Measurements from ENCODE around the gene FNIP2. TPM values are rescaled to one million over a fixed set of nuclear protein-coding genes. Genes with fewer than 3 reads are reported as not detected.

FNIP2 gene
- total and polyA plus RNA-seq, 9 of the 15 experiments (the other 6 are each of a cell fraction or from before 2014, with no cell fraction given), result 1.7 to 15.5 (median 8.3) TPM

GRCh38 chr4:158788516-158788915 is 19.7 kb downstream of the FNIP2 start:
- peaks cover 42% of the 10 kb centered on the region; the same call in 2 of the 3 replicates for H3K79me2 ChIP-seq (ENCODE audit: control insufficient read depth, insufficient read depth, low read length)

DNA sequence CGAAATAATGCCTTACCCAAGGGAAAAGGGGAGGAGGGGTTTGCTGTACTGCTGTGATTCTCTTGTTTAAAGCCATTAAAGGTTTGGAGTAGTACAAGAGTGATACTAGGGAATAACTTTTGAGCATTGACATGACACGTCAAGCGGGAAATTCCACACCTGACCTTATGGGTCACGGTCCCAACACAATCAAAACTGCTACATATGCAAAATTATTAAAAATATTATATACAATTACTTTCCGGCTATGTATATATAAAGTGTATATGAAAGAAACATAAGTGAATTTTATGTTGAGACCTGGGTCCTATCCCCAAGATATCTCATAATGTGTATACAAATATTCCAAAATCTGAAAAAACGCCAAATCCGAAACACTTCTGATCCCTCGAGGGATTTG is 21.0 kb downstream of the FNIP2 start:
- TF ChIP-seq ZNF316 (IDR thresholded peaks at IDR 0.05) (peak; percentile 65), HNRNPL (IDR thresholded peaks at IDR 0.05; ENCODE audit: low read depth, low read length) (no peak), C11orf30 (IDR thresholded peaks at IDR 0.05; ENCODE audit: low read depth) (peak; percentile 31; the same call in 1 of the 2 replicates), FOXP1 (CRISPR knock-in tag; IDR thresholded peaks at IDR 0.05) (no peak), MEIS2 (IDR thresholded peaks at IDR 0.05; ENCODE audit: partially characterized antibody) (no peak)
- TF ChIP-seq, protein P1, sequence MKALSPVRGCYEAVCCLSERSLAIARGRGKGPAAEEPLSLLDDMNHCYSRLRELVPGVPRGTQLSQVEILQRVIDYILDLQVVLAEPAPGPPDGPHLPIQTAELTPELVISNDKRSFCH (CRISPR knock-in tag; IDR thresholded peaks at IDR 0.05), result no peak
- TF ChIP-seq, protein P1 (tag; IDR thresholded peaks at IDR 0.05), result no peak
- no peaks in the 10 kb centered on the region for H3K27me3 ChIP-seq (ENCODE audit: control insufficient read depth in 2 of 2, insufficient read depth in 2 of 2, low read length in 2 of 2)
- FAIRE-seq, result no peak

More at GRCh38 chr4:158788516-158788915, 19.7 kb downstream of the FNIP2 start:
- in situ Hi-C loops (cut with MboI) (no loop called here), intact Hi-C loops (cut with micrococcal nuclease) (loop anchor here (5.0 kb wide), 1 partner anchor 49 kb away; no protein-coding TSS in a partner anchor)
- Histone ChIP-seq H3K27me3 (ENCODE audit: control insufficient read depth in 2 of 2, insufficient read depth in 2 of 2, low read length in 2 of 2) (no peaks in the 10 kb centered on the region), H3K9me1 (ENCODE audit: control insufficient read depth, insufficient read depth, low read length) (no peaks in the 10 kb centered on the region), H3K9ac (ENCODE audit: insufficient read depth in 1 of 2, low read depth in 2 of 2, low read length in 2 of 2) (no peak overlapping the region), H2AFZ (ENCODE audit: low read depth, low read length) (no peak overlapping the region), H3K36me3 (ENCODE audit: control insufficient read depth, insufficient read depth, low read length) (no peaks in the 10 kb centered on the region), H3K4me3 (no peak overlapping the region), H3K27ac (ENCODE audit: extremely low read depth, low read depth, low read length) (no peak overlapping the region), H3K4me1 (replicated peaks in 1 of 2; ENCODE audit: control insufficient read depth in 2 of 2, insufficient read depth in 2 of 2, low read length in 2 of 2) (peaks cover 0 to 40% of the 10 kb centered on the region in 2 experiments; a peak in 3 of 5 replicates), H3K4me2 (ENCODE audit: insufficient read depth, low read length) (no peak overlapping the region), H3K9me3 (replicated peaks; ENCODE audit: control insufficient read depth, insufficient read depth, low read depth, low read length) (no peaks in the 10 kb centered on the region), H4K20me1 (replicated peaks; ENCODE audit: control insufficient read depth, insufficient read depth, low read length) (peaks cover 6% of the 10 kb centered on the region; the same call in 1 of the 2 replicates)
- ChIA-PET CTCF (ENCODE audit: low intra/inter-chr PET ratio) (no interaction called here), POLR2A (interaction anchor here (0.7 to 1.9 kb wide), 3 partner anchors 11 to 37 kb away, joined by 4 to 6 read pairs (median 4); no protein-coding TSS in a partner anchor)
- FAIRE-seq, result peak; percentile 15
- no peak for DNase-seq (ENCODE audit: extremely low read depth in 1 of 4, low spot score in 3 of 4)
- peak; percentile 14 for ATAC-seq
- WGBS (ENCODE audit: insufficient coverage, low coverage, missing lambda C conversion rate), result 67% methylated on average over 1 of the region's 1 CpG
- TF ChIP-seq MAZ (CRISPR knock-in tag; conservative IDR thresholded peaks at IDR 0.05 in 1 of 2, IDR thresholded peaks at IDR 0.05 in 1 of 2) (peak in 1 of 2 experiments; percentile 20; a peak in 1 of 4 replicates), SUPT5H (IDR thresholded peaks at IDR 0.05) (no peak)
- BruUV-seq (replicated peaks), result no TSS peak

More for the DNA sequence above, 21.0 kb downstream of the FNIP2 start:
- DNase-seq (ENCODE audit: extremely low read depth in 1 of 4, low spot score in 3 of 4) (no peak), ATAC-seq (no peak)
- no TSS peak for BruUV-seq (replicated peaks)
- in situ Hi-C loops (cut with MboI), result no loop called here
- Histone ChIP-seq H3K79me2 (ENCODE audit: control insufficient read depth, insufficient read depth, low read length) (peaks cover 38% of the 10 kb centered on the region; the same call in 2 of the 3 replicates), H4K20me1 (replicated peaks; ENCODE audit: control insufficient read depth, insufficient read depth, low read length) (peaks cover 4% of the 10 kb centered on the region; the same call in 1 of the 2 replicates), H3K27ac (ENCODE audit: extremely low read depth, low read depth, low read length) (no peak overlapping the region), H3K4me3 (no peak overlapping the region), H3K4me2 (ENCODE audit: insufficient read depth, low read length) (no peak overlapping the region), H3K9ac (ENCODE audit: insufficient read depth in 1 of 2, low read depth in 2 of 2, low read length in 2 of 2) (no peak overlapping the region), H3K9me3 (replicated peaks; ENCODE audit: control insufficient read depth, insufficient read depth, low read depth, low read length) (no peaks in the 10 kb centered on the region), H3K9me1 (ENCODE audit: control insufficient read depth, insufficient read depth, low read length) (no peaks in the 10 kb centered on the region), H3K36me3 (ENCODE audit: control insufficient read depth, insufficient read depth, low read length) (no peaks in the 10 kb centered on the region), H2AFZ (ENCODE audit: low read depth, low read length) (no peak overlapping the region), H3K4me1 (replicated peaks in 1 of 2; ENCODE audit: control insufficient read depth in 2 of 2, insufficient read depth in 2 of 2, low read length in 2 of 2) (peaks cover 0 to 33% of the 10 kb centered on the region in 2 experiments; a peak in 3 of 5 replicates)
- 89% methylated on average over 8 of the region's 8 CpGs for WGBS (ENCODE audit: insufficient coverage, low coverage, missing lambda C conversion rate)
- POLR2A ChIA-PET, result no interaction called here
- intact Hi-C loops (cut with micrococcal nuclease), result loop anchor here (5.0 kb wide), 1 partner anchor 47 kb away; no protein-coding TSS in a partner anchor
- CTCF ChIA-PET (ENCODE audit: low intra/inter-chr PET ratio), result no interaction called here

All from K562 (cell line).